Chondrocyte (in vitro differentiated cells): Measurements from ENCODE around the gene VMAC. TPM values are rescaled to one million over a fixed set of nuclear protein-coding genes. Genes with fewer than 3 reads are reported as not detected.

Source experiments
- DNase-seq: peaks from one replicate; pipeline ENCODE4 v3.0.0; 2021; ENCODE audit warnings: mixed read lengths, low spot score
- H3K27ac Mint-ChIP-seq: one replicate; pipeline ENCODE4 v1.8.0; 2021; ENCODE audit warnings: mild to moderate bottlenecking, moderate library complexity, mixed read lengths; ENCODE audit not compliant: unreplicated experiment
- H3K27me3 Mint-ChIP-seq: 2 replicates; pipeline ENCODE4 v1.8.0; 2021; ENCODE audit warnings: low read depth, mixed read lengths
- H3K36me3 Mint-ChIP-seq: 2 replicates; pipeline ENCODE4 v1.8.0; 2021; ENCODE audit warnings: low read depth, mixed read lengths
- H3K4me1 Mint-ChIP-seq: 2 replicates; pipeline ENCODE4 v1.8.0; 2021; ENCODE audit warnings: low read depth, mild to moderate bottlenecking, mixed read lengths
- H3K4me3 Mint-ChIP-seq: one replicate; pipeline ENCODE4 v1.8.0; 2021; ENCODE audit warnings: mild to moderate bottlenecking, moderate library complexity, mixed read lengths; ENCODE audit not compliant: unreplicated experiment
- H3K9me3 Mint-ChIP-seq: 2 replicates; pipeline ENCODE4 v1.8.0; 2021; ENCODE audit warnings: low read depth, mixed read lengths
- CTCF ChIP-seq: fragments of 200-600 bp; sonication (generic); IDR thresholded peaks from 2 replicates; pipeline ENCODE4 v1.5.0; 2021; ENCODE audit warnings: antibody characterized with exemption, mild to moderate bottlenecking, moderate library complexity
- total RNA-seq: library from RNA; stranded (reverse); gene quantifications from 3 replicates; pipeline ENCODE4 v1.2.1, GENCODE V29; 2021

The VMAC gene
- total RNA-seq, 1 donor from 2014 or later = 6.1 TPM

- TF ChIP-seq CTCF = no peak
- no peak for DNase-seq
- H3K4me3 Mint-ChIP-seq = no peak overlapping the region
- peaks cover 3% of the 10 kb centered on the region for H3K36me3 Mint-ChIP-seq
- no peaks in the 10 kb centered on the region for H3K9me3 Mint-ChIP-seq
- peaks cover 60% of the 10 kb centered on the region for H3K4me1 Mint-ChIP-seq
- no peak overlapping the region for H3K27ac Mint-ChIP-seq
- no peaks in the 10 kb centered on the region for H3K27me3 Mint-ChIP-seq
These were observed 45.2 kb downstream of the VMAC start for GRCh38 chr19:5949792-5950305.

- no peak overlapping the region for H3K4me3 Mint-ChIP-seq
- TF ChIP-seq CTCF = no peak
- no peak for DNase-seq
- H3K27ac Mint-ChIP-seq = no peak overlapping the region
- H3K27me3 Mint-ChIP-seq = no peaks in the 10 kb centered on the region
- no peaks in the 10 kb centered on the region for H3K9me3 Mint-ChIP-seq
- peaks cover 66% of the 10 kb centered on the region for H3K4me1 Mint-ChIP-seq
- peaks cover 2% of the 10 kb centered on the region for H3K36me3 Mint-ChIP-seq
These were observed 46.1 kb downstream of the VMAC start for GRCh38 chr19:5950741-5951140.

- Mint-ChIP-seq H3K27ac (no peak overlapping the region), H3K4me1 (peaks cover 66% of the 10 kb centered on the region), H3K36me3 (peaks cover 2% of the 10 kb centered on the region), H3K4me3 (no peak overlapping the region), H3K9me3 (no peaks in the 10 kb centered on the region), H3K27me3 (no peaks in the 10 kb centered on the region)
- no peak for DNase-seq
- no peak for TF ChIP-seq CTCF
These were observed 46.7 kb downstream of the VMAC start for GRCh38 chr19:5951338-5951861.

GRCh38 chr19:5952193-5953029 is 47.7 kb downstream of the VMAC start:
- Mint-ChIP-seq H3K36me3 (peaks cover 2% of the 10 kb centered on the region), H3K27ac (peak overlapping the region; percentile 85), H3K9me3 (no peaks in the 10 kb centered on the region), H3K4me3 (no peak overlapping the region), H3K4me1 (peaks cover 64% of the 10 kb centered on the region), H3K27me3 (no peaks in the 10 kb centered on the region)
- DNase-seq = no peak
- TF ChIP-seq CTCF = no peak

- Mint-ChIP-seq H3K36me3 (no peaks in the 10 kb centered on the region), H3K27me3 (no peaks in the 10 kb centered on the region), H3K4me1 (peaks cover 61% of the 10 kb centered on the region), H3K27ac (peak overlapping the region; percentile 85), H3K4me3 (no peak overlapping the region), H3K9me3 (no peaks in the 10 kb centered on the region)
- TF ChIP-seq CTCF = no peak
- no peak for DNase-seq
These were observed 48.4 kb downstream of the VMAC start for GRCh38 chr19:5953030-5953589.
